GM19025 (cell line): Measurements from ENCODE around the gene RALGPS1.

Source experiments
- ATAC-seq: cut with Tn5 transposase; IDR thresholded peaks from one replicate; pipeline ENCODE4 v1.9.1; 2021; ENCODE audit warnings: mild to moderate bottlenecking, low read depth, moderate library complexity; ENCODE audit not compliant: unreplicated experiment

The RALGPS1 gene

DNA sequence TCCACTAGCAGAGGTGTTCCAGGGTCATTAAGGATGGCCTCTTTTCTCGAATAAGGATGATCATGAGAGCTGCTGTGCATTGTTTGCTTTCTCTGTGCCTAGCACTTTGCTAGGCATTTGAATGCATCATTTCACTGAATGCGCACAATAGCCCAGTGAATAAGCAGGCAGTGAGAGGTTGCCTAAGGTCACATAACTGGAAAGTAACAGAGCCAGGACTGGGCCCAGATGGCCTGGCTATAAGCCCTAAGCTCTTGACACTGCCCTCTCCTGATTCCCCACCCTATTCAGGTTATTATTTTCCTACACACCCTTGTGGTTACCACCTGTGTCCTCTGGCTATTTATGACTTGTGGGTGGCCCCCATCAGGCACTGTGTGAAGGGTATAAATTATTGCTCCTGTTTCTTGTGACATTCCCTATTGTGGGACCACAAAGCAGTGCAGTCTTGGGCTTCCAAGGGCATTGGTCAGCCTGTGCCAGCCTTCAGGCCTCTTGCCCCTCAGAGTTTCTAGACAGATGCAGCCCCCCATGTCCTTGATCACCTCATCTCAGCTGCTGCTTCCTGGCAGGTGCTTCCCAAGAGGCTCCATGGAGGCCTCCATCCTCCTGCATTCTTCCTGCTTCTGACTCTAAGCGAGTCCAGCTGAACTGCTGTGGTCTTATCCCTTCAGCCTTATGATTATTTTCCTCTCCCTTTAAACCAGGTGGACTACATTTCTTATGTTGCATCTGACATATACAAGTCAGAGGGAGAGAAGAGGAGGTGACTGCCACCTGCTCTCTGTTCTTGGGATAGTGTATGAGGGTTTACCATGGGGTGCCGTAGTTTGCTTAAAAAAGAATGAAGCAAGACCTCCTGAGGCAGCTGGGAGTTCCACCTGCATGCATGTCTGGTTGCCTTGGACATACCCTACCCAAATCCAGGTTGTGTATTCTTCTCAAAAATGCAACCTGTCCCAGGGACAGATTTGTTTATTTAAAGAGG, 160.3 kb downstream of the RALGPS1 start:
- no peak for ATAC-seq

DNA sequence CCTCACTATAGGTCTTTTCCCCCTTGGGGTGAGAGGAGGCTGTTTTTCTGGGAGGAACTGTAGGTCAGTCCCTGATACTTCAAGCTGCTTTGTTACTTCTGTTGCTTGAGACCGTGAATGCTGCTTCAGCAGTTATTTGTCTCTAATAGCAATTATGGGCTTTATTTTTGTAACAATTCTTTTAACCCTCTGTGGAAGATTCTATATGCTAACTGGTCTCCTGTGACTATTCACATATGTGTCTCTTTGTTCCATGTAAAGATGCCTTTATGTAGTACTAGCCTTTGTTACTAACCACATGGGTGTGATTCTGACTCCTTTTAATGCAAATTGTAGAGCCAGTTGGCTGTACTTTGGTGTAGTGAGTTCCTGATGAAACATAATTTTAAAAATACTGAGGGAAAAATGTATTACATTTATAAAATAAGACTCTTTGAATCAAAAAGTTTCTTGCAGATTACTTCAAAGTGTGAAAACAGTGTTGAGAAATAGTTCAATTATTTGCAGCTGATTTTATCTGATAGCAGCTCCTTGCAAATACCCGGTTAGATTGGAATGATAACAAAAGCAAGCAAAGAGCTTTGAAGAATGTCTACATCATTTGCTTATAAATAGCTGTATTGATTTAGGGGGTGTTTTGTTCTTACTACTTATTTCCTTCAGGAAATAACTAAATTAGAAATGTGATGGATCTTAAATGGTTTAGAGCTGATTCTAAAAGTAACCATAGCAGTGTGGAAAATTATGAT, 161.2 kb downstream of the RALGPS1 start:
- no peak for ATAC-seq

DNA sequence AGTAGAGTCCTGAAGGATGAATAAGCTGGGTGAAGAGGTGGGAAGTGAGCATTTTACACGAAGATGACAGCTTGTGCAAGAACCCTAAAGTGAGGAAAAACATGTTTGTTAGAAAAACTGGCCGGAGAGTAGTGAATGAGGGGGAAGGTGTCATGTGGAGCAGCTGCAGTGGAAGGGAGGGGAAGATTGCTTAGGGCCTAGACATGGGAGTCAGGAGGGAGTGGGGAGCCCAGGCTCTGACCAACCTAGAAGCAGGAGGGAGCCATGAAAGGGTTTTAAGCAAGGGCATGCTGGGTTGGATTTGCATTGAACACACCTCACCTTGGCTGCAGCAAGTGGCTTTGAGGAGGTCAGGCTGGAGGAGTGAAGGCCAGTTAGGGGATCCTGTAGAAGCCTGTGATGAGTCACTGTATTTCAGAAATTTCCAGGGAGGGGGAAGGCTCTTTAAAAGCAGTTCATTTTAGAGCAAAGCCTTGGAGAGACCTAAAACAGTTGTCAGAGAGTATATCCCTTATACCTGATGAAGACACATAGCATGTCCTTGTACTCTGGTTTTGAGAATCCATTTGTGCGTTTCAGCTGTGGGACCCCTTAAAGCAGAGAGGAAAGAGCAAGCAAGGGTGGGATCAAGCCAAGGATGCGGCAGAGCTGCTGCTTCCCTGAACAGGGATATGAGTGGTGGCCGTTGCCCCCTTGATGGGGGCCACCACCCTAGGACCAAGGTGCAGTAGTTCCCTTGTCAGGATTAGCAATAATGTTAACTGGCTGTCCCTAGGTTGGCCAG, 162.5 kb downstream of the RALGPS1 start:
- no peak for ATAC-seq

DNA sequence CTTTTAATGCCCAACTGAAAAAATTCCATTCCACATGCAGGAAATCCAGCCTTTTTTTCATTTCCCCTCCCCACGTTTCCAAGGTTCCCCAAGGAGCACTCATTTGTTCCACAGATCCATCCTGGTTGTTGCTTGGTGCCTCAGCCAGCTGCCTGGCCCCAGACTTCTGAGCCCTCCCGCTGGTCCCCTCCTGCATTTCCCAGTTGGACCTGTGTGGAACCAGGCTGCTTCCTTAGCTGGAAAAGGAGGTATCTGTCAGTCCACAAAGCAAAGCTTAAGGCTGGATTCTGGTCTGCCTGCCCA, 163.0 kb downstream of the RALGPS1 start:
- ATAC-seq, result no peak

DNA sequence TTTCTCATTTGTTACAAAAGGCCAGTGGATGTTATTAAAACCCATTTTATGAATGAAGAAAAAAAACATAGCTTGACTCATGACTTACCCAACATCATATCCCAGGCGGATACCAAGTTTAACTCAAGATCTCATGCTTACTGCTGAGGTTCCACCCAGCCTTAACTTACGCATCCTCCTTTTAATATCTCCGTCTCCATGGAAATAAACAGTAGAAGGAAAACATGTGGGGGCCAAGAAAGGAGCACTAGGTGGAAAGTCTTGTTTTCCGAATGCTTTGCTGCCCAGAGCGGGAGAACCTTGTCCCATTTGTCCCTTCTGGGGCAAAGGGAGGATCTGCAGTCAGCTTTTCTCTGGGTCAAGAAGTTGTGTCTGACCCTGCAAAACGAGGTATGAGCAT, 163.8 kb downstream of the RALGPS1 start:
- ATAC-seq, result no peak

DNA sequence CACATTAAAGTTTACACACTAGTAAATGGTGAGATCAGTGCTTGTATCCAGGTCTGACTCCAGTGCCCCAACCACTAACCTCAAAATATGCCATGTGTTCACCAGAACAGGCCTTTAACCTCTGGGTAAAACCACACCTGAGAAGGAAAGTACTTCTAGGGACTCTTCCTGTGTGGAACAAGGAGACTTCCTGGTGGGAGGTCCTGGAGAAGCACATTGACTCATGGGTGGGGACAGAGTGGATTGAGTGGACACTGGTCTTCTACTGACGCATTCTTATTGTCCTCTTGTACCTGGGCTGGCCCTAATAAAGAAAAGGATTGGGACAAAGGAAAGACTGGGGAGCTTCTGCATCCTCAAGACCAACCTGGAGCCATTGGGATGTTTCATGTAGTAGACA, 164.4 kb downstream of the RALGPS1 start:
- ATAC-seq, result no peak

DNA sequence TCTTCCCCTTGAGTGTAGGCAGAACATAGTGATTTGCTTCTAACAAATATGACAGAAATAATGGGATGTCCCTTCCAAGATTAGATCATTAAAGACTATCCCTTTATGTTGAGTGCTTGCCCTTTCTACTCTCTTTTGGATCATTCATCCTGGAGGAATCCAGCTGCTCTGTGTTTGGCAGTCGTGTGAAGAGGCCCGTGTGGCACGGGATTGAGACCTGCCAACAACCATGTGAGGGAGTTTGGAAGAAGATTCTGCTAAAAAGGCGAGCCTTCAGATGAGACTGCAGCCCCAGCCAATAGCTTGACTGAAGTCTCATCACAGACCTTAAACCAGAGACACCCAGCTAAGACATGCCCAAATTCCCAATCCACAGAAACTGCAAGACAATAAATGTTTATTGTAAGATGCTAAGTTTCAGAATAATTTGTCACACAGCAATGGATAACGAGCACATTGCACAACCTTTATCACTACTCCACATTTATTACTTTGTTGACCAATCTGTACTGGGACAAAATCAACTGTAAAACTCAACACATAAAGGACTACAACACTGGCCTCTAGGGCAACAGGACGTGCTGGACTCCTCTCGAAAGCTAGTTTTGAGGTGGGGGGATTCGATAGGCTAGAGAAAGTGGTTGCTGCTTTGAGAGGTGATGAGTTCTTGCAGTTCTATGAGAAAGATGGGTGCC, 165.0 kb downstream of the RALGPS1 start:
- no peak for ATAC-seq

DNA sequence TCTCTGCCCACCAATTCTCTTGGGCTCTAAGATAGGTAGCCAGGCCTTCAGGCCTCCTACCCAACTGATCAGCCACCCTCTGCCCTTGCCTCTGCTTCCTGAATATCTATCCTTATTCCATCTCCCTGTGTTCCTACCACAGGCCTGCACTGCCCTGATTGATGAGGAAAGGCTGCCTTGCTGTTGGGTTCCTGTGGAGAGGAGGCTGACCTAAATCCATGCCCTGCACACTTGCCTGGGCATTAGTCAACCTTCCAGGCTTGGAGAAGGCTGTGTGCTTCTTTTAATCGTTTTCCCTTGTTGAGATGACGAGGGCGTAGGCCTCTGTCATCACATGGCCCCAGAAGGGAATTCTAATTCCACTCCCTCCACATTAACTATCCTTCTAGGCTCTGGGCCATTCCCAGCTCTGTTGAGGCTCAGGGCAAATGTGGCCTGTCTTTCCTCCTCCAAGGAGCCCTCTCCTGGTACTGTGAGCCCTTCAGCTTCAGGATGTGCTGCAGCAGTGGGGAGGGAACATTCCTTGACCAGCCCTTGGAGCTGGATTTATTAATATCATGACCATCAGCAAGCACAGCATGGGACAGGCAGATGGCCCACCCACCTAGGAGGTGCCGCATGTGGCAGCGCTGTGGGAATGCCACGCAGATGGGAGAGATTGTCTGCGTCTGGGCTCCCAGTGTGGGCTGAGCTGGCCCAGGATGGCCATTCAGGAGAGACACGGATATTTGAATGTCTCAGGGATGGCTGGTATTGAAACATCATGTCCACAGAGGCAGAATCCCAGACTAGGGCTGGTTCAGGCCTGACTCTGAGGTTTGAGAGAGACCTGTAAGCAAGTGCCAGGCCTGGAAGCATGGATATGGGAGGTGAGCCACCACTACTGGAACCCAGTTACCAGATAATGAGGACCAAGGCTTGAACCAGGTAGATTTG, 166.9 kb downstream of the RALGPS1 start:
- no peak for ATAC-seq

DNA sequence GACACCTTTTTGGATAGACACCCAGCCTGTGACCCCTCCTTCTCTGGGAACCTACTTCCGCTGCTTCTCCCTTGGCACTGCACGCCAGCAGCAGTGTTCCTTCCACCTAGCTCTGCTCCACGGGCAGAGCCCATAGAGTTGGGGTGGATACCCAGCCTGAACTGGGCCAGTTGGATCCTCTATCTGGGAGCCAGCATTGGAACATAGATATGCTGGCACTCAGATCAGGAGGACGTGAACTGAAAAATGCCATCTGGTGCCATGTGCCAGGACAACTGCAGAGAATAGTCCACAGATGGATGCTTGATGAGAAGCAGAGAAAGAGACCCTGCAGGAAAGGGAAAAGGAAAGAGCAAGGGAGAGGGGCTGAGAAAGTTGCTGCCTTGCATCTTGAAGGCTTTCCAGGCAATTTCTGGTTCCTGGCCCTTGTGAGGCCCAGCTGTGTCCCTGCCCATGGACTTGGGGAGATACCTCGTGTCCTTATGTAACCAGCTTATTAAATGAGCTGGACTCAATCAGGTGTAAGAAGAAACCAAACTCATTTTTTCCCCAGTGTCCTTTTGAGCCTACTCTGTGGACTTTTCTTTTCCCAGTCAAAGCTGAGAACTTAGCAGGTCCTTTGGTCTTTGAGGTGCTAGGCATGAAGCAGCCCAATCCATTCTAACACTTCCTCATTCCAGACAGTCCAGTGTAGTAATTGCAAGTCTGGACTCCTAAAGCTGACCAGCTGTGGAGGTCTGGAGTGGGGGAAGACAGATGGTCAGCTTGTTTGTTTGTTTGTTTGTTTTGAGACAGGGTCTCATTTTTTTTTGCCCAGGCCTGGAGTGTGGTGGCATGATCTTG, 168.8 kb downstream of the RALGPS1 start:
- ATAC-seq, result no peak

DNA sequence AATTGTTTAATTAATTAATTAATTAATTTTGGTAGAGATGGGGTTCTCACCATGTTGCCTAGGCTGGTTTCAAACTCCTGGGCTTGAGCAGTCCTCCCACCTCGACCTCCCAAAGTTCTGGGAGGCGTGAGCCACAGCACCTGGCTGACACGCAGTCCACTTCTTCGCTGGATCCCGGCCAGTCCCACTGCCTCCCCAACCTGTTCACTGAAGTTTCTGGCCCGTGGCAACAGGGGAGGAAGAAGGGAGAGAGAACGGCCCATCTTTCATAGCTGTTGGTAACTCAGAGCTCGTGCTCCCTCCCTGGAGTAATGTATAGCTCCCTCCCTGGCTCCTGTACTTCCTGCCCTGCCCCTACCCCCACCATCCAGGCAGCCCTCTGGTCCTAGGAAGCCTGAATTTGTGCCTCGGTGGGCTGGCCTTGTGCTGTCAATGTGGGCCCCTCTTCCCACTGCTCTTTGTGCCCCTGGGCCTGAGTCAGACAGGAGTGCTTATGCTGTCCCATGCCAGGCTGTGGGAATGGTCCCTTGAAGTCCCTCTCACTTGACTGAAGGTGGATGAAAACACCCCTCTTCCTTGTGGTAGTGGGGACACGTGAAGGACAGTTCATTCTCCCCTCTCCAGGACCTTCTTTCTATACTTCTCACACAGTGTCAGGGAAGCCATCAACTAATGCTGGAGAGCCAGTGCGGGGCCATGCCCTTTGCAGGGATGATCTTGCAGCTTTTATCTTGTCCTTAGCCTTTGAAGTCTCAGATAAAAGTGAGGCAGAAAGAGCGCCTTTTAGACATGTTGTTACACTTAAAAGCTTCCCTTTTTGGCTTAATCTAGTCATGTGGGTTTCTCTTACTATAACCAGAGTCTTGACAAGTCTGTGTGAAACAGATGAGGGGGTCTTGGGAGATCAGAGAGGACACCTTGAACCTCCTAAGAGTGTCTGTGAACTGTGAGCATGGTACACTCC, 169.8 kb downstream of the RALGPS1 start:
- no peak for ATAC-seq

DNA sequence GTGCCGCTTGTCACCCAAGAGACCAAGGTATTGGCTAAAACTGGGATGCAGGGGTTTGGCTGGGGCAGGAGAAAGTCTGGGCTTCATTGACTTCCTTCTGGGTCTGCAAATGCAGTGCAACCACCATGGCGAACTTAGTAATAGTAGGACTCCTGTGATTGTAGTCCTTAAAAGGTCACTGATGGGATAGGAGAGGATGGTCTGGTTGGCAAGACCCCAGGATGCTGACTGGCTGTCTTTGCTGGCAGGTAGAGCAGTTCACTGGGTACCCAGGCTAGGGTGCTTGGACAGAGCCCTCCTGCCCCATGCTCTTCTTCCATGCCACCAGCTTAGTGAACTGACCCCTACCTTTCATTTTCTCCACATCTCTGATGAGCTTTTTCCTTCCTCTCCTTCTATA, 170.6 kb downstream of the RALGPS1 start:
- no peak for ATAC-seq

DNA sequence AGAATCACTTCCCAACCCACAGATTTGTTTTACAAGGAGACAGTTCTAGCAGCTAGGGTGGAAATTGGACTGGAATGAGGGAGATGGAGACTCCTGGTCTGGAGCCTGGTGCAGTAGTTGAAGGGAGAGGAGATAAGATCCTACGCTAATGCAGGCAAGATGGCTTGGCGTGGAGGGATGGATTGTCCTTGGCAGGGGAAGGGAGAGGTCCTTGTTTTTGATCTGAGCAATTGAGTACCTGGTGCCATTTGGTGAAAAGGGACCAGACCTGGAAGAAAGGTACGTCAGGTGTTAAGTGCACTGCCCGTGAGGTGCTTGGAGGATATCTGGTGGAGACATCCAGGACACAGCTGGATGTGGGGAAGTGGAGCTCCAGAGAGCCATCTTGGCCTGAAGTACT, 172.2 kb downstream of the RALGPS1 start:
- ATAC-seq, result no peak

DNA sequence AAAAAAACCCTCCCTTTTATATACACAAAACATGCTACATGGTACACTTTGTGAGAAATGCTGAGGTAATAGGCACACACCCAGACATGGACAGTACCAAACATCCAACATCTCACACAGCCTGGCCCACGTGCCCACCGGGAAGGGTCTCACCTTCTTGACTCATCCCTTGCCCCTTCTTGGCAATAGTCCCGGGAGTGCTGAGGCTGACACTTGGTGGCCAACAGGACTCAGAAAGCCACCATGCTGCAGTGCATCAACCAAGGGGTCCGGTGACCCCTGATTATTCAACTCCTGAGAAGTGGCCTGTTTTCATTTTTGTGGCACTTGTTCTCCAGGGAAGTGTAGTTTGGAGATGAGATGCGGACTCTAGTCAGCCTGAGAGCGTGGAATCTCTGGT, 172.8 kb downstream of the RALGPS1 start:
- no peak for ATAC-seq

DNA sequence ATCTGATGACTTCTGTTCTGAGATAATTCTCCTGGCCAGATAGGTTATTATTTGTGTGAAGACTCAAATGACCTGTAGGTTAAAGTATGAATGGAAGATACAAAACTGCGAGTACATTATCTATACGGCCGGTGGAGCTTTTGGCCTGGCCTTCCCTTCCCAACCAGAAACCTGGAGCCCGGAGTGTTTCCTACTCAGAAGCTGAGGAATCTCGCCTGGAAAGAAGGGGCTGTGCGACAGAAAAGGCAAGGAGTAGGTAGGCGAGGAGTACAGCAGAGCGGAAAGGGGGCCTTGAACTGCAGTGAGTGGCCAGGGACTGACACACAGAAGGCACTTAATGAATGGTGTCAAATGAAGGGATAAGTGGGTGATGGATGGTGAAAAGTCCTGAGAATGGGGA, 173.3 kb downstream of the RALGPS1 start:
- ATAC-seq, result no peak

DNA sequence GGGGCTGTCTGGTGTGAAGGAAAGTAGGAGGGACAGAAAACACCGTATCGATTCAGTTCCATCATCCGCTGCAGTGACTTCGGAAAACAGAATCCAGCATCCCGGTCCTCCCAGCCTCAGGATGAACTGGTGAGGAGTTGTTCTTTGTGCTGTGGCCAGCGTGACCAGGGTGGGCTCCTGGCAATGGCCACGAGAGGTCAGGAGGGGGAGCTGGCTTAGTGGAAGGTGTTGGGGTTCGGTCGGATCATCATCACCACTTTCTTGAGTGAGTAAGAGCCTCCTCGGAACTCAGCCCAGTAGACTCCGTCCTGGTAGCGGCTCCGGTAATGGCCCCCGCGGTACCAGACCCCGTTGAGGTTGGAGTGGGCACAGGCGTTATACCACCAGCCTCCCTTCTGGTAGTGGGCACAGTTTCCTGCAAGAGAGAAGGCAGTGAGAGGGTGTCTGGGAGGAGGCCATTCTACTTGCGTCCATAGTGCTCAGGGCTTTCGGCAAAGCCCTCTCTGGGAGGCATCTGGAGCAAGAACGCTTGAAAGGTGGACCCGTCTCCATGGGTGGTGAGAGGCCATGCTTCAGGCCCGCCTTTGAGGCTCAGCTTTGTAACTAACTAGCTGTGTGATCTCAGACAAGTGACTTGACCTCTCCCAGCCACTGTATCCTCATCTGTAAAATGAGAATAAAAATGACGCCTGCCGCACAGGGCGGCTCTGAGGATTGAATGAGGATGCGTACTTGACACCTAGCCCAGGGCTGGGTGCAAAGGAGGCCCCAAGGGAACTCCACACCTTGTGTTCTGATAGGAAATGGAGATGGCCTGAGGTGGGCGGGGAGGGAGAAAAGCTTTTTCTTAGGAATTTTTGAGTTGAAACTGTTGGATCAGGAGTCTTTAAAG, 174.4 kb downstream of the RALGPS1 start:
- ATAC-seq, result no peak

DNA sequence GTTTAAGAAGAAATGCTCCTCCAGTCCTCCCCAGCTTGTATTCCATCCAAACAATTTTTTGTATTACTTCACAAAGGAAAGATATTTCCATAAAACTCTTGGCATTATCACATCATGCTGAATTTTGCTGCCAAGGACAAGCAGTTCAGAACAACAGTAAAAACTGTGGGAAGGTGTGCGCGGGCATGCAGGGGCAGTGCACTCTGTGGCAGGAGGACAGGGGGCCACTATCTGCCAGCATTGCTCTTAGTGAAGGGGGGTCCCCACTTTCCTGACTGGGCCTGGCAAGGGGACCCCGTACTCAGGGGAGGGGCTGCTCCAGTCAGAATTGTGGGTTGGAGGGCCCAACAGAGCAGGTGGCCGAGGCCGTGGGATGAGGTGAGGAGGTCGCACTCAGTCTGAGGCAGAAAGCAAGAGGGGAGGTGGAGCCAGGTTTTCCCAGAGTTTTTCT, 175.1 kb downstream of the RALGPS1 start:
- ATAC-seq, result no peak
